Measurements from ENCODE around the gene MIGA1.

GRCh38 chr1:77820121-77820520 lies 40.7 kb downstream of the MIGA1 start:
- TF ChIP-seq CTCF (IDR thresholded peaks at IDR 0.05) (no peak), POLR2AphosphoS5 (IDR thresholded peaks at IDR 0.05) (no peak), EP300 (IDR thresholded peaks at IDR 0.05) (no peak), POLR2A (IDR thresholded peaks at IDR 0.05) (no peak)

All from sigmoid colon (tissue), 4 donors.